Omental fat pad (tissue), 4 donors: Measurements from ENCODE around the gene STAC3. TPM values are rescaled to one million over a fixed set of nuclear protein-coding genes. Genes with fewer than 3 reads are reported as not detected.

Experiments
- ATAC-seq: fragments of 150-250 bp; one replicate; pipeline ENCODE4 v1.9.1; 2016; ENCODE audit warnings: mild to moderate bottlenecking, moderate library complexity; ENCODE audit not compliant: low FRiP score
- DNase-seq: peaks from one replicate; pipeline ENCODE4 v3.0.0-alpha.2; 2019; ENCODE audit warnings: low spot score
- CTCF ChIP-seq, 3 donors: fragments of 450-650 bp; IDR thresholded peaks; one replicate each; pipeline ENCODE4 v1.5.1; 2016 to 2017; ENCODE audit warnings: antibody characterized with exemption in 3 of 3, mild to moderate bottlenecking in 3 of 3, moderate library complexity in 2 of 3
- total RNA-seq, 4 donors: library from RNA; depleted of rRNA; stranded (reverse); fragments of >200 nt; gene quantifications; one replicate each; pipeline ENCODE4 v1.1.0, GENCODE V29; 2016

STAC3 gene
- total RNA-seq, 4 donors from 2014 or later = 2.0 to 3.7 (median 2.6) TPM

- TF ChIP-seq CTCF (IDR thresholded peaks at IDR 0.05) = no peak
- ATAC-seq (no peak), DNase-seq (no peak)
Observed at GRCh38 chr12:57234571-57235016, 16.4 kb downstream of the STAC3 start.

- no peak for TF ChIP-seq CTCF (IDR thresholded peaks at IDR 0.05)
- no peak for ATAC-seq
- DNase-seq = no peak
Observed at GRCh38 chr12:57234233-57234570, 16.8 kb downstream of the STAC3 start.

- no peak for TF ChIP-seq CTCF (IDR thresholded peaks at IDR 0.05)
- DNase-seq (no peak), ATAC-seq (no peak)
Observed at GRCh38 chr12:57233357-57234232, 17.4 kb downstream of the STAC3 start.

DNA sequence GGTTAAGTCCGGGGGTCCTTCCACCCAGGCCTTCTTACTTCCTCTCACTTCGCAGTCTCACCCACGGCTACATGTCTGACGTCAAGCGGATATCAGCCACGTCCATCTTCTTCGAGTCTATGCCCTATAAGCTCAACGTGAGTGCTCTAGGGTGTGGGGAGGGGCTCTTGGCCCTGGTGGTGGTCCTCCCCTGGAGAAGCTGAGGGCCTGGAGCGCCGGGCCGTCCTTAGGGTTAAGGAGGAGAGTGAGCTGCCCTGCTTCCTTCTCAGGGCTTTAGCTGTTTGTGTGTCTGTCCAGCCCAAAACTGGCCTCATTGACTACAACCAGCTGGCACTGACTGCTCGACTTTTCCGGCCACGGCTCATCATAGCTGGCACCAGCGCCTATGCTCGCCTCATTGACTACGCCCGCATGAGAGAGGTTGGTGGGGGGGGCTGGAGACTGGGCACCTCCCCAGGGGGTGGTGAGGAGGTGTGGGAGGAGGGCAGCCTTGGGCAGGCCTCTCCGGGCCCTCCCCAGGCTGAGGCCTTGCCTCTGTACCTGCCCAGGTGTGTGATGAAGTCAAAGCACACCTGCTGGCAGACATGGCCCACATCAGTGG is 18.7 kb downstream of the STAC3 start:
- ATAC-seq (no peak), DNase-seq (no peak)
- TF ChIP-seq CTCF (IDR thresholded peaks at IDR 0.05) = no peak

GRCh38 chr12:57231276-57232021 is 19.5 kb downstream of the STAC3 start:
- TF ChIP-seq CTCF (IDR thresholded peaks at IDR 0.05) = no peak
- ATAC-seq = no peak

GRCh38 chr12:57230381-57231155 is 20.4 kb downstream of the STAC3 start:
- no peak for TF ChIP-seq CTCF (IDR thresholded peaks at IDR 0.05)
- ATAC-seq (no peak), DNase-seq (no peak)

More at GRCh38 chr12:57231276-57232021, 19.5 kb downstream of the STAC3 start:
- DNase-seq = no peak
